HG03354 (cell line): Measurements from ENCODE around the gene ACOX2.

ENCODE experiments used
- ATAC-seq: cut with Tn5 transposase; IDR thresholded peaks from one replicate; pipeline ENCODE4 v1.9.1; 2021; ENCODE audit warnings: mild to moderate bottlenecking; ENCODE audit not compliant: unreplicated experiment, poor library complexity, severe bottlenecking

The ACOX2 gene

DNA sequence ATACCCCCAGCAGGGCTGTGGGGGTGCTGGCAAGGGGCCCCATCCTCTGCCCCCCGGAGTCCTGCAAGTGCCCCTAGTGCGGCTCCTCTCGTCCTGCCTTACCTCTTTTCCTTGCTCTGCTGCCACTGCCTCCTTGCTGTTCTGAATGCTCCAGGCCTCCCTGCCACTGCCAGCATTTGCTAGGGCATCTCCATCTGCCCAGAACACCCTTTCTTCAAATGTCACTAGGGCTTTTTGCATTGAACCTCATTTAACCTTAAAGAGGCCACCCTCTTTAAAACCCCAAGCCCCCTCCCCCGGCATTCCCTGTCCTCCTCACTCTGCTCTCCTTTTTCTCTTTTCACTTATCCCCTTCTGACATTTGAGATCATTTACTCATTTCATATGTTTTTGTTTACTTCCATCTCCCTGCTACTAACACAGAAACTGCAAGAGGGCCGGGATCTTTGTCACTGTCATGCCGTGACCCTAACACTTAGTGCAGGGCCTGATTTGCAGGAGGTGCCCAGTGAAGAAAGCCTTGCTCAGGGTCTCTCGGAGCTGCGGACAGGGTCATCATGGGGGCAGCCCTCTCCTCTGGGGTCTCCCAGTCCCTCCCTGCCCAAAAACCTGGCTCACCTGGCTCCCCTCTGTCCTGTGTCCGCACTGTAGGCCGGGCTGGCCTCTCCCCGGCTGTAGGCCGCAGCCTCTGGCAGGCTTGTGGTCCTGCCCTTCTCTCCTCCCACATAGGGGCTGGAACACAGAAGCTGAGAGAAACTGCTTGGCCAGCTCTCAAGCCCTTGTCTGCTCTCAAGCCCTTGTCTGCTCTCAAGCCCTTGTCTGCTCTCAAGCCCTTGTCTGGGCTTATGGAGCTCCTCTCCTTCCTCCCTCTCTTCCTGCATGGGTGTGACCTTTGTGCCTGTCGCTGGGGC is at the start of gene ACOX2:
Gene ACOX2, minus strand, starts transcription at position 690 of the 911 bp plus-strand sequence. CDS start 2,084 bp downstream, outside the sequence.
- no peak for ATAC-seq

- no peak for ATAC-seq
Observed at GRCh38 chr3:58585994-58586393, 49.0 kb upstream of the ACOX2 start.

- ATAC-seq = peak; percentile 94
Observed at GRCh38 chr3:58585005-58585786, 48.2 kb upstream of the ACOX2 start.

DNA sequence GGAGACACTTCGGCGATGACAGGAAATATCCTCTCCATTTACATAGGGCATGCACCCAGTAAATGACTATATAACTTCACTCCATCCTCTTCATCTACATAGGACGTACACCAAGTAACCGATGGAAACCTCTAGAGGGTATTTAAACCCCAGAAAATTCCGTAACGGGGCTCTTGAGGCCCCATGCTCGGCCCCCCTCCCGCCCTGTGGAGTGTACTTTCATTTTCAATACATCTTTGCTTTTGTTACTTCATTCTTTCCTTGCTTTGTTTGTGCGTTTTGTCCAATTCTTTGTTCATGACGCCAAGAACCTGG is 47.7 kb upstream of the ACOX2 start:
- ATAC-seq = no peak

GRCh38 chr3:58581328-58582091 is 44.5 kb upstream of the ACOX2 start:
- no peak for ATAC-seq

DNA sequence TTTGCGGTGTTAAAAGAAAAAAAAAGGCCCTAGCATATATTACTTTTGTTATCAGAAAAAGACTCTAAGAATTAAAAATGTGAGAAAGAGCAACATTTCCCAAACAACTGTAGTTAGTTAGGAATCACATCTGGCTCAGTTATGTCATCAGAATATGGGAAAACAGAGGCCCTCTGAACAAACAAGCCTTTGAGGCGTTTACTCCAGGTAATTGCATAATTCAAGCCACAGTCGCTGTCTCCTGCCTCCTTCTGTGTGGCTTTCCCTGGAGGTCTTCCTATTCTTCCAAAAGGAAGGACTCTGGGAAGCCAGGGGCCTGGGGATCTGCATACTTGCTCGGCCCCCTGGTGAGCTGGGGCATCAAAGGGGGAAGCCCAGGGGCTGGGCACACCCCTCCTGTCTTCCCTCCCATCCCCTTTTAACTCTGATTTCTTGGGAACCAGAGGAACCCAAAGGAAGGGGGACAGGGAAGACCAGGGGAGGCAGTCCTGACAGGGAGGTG is 43.9 kb upstream of the ACOX2 start:
- ATAC-seq = no peak

DNA sequence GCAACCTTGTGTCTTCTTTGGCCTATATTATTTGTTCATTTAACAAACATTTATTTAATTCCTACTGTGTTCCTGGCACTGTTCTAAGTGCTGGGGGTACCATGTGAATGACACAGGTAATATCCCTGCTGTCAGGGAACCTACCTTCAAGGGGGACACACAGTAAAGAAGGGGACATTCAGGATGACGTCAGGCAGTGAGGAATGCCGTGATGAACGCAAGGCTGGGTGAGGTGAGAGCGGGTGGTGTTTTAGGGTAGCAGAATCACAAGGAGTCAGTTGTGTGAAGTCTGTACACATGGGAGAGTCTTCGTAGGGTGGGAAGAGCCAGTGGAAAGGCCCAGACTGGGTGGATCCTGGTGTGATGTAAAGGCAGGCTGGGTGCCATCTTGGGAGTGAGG is 41.9 kb upstream of the ACOX2 start:
- no peak for ATAC-seq

DNA sequence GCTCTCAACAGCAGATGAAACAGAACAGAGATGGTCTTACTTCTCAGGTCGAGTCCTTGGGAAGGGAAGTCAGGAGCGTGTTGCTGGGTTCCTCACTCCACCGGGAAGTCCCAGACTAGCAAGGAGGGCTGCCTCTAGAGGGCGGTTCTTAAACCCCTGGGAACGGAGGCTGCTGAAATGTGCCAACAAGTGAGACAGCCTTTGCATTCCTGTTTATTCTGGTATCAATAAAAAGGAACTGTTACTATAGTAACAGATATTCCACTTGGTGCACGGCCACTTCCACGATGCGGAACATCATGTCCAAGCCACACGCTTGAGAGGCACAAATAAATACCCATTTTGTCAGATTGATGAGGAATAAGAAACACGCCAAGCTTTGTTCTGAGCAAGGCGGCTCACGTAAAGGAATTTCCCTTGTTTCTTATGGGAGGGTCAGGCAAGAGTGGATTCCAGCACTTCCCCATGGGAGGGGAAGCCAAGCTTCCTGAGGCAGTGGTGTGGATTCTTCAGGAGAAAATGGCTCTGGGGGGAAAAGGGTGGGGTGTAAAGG is 40.4 kb upstream of the ACOX2 start, which contains the start of gene FAM107A:
Gene FAM107A, minus strand, starts transcription at position 123 of the 553 bp plus-strand sequence. CDS start 7,531 bp downstream, outside the sequence.
- ATAC-seq = no peak

DNA sequence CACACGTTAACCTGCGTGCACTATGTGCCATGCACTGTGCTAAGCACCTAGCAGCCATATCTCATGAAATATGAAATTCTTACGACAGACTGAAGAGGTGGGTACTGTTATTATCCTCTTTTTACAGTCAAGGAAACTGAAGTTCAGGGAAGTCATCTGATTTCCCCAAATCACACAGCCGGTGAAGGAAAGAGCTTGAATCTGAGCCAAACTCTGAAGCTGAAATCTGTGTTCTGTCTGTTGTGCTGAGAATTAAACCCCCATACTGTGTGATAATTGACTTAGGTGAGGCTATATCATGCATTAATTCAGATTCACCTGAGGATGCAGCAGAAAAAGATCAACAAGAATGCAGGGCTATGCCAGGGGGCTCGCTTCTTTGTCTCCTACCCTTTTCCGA is 39.7 kb upstream of the ACOX2 start:
- no peak for ATAC-seq

GRCh38 chr3:58575971-58576652 is 39.1 kb upstream of the ACOX2 start:
- no peak for ATAC-seq

GRCh38 chr3:58574682-58575081 is 37.7 kb upstream of the ACOX2 start:
- no peak for ATAC-seq

DNA sequence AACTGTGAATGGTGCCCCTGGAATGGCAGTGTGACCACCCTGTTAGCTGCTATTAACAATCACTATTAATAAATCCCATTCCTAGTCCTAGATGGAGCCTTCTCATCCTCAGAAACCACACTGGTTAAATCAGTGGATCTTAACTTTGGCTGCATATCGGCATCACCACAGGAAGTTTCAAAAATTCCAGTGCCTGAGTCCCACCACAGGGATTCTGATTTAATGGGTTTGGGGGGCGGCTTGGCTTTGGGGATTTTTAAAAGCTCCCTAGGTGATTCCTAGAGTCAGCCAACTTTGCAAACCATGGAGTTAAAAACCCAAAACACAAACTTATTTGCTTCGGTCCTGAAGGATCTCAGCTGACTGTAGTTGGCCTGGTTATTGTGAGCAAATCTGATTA is 37.1 kb upstream of the ACOX2 start:
- ATAC-seq = no peak

GRCh38 chr3:58573640-58574039 is 36.6 kb upstream of the ACOX2 start:
- no peak for ATAC-seq

DNA sequence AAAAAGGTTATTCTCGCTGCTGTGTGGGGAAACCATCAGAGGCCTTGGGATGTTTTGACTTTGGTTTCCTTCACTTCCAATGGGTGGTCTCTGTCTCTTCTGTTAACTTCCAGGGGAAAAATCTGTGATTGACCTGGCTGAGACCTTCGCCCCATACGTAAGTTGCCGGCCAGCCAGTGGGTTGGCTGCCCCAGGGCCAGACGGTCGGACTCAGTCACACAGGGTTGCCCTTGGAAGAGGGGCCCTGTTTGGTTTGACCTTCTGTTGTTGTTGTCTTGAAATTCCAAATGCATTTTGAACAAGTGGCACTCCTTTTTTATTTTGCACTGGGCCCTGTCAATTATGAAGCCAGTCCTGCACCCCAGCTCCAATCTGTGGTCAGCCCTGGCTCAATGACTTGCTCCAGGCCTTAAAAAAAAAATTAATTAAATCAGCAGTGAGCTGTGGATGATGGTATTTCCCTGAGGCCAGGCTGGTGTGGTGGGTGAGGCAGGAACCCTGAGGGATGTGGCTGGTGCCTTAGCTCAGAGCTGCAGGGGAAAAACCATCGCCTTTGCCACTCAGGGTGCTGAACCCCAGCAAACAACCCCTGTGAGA is 35.7 kb upstream of the ACOX2 start:
- ATAC-seq = no peak

- no peak for ATAC-seq
Observed at GRCh38 chr3:58572013-58572633, 35.1 kb upstream of the ACOX2 start.

DNA sequence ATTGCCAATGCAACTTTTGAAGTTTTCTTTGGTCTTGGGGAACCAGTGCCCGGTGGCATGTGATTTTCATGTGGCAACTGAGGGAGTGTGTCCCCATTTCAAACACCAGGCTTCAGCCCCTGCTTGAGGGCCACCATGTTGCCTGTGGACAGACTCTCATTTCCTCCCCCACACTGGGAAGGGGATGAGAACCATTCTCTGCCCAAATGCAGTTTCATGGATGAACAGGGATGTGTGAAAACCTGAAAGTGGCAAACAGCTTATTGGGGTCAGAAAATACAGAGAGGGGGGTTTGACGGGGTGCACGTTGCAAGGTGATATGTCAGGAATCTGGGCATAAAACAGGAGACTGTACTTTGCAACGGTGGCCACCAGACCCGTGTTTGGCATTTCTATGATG is 33.9 kb upstream of the ACOX2 start:
- no peak for ATAC-seq

GRCh38 chr3:58569287-58570001 is 32.5 kb upstream of the ACOX2 start:
- no peak for ATAC-seq
